SK-N-SH treated with all-trans-retinoic acid at 6 μM for 48 hours (cell line): ENCODE results near the gene RPAP3.

ENCODE experiments used
- BACH2 ChIP-seq: fragments of 250-450 bp; sonication (Bioruptor Pico); IDR thresholded peaks from 2 replicates; pipeline ENCODE4 v1.9.0; 2021; ENCODE audit warnings: mild to moderate bottlenecking, borderline replicate concordance
- ESRRG ChIP-seq: fragments of 250-450 bp; sonication (Bioruptor Pico); IDR thresholded peaks from 2 replicates; pipeline ENCODE4 v1.6.1; 2021; ENCODE audit warnings: mild to moderate bottlenecking
- ZC3H10 ChIP-seq: fragments of 250-450 bp; sonication (Bioruptor Pico); IDR thresholded peaks from 2 replicates; pipeline ENCODE4 v1.5.1; 2021; ENCODE audit warnings: mild to moderate bottlenecking, moderate library complexity
- ZFP30 ChIP-seq: fragments of 450-650 bp; formaldehyde crosslinking; IDR thresholded peaks from 2 replicates; pipeline ENCODE4 v1.5.0; 2022; ENCODE audit warnings: mild to moderate bottlenecking, moderate library complexity

DNA sequence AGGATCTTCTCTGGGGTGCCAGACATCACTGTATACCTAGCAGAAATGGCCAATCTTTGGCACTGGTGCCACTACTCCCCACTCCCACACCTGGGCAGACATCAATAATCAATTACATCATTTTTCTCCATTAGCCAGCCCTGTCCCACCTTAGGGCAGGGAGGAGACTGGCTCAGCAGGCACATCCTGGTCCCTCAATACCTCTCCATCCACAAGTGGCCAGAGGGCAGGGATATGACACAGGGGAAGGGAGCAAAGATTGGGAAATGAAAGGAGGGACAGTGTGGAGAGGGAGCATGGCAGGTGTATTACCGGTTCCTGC is 42.6 kb upstream of the RPAP3 start:
- TF ChIP-seq ZFP30 (no peak), ZC3H10 (CRISPR knock-in tag) (no peak), ESRRG (CRISPR knock-in tag) (no peak), BACH2 (CRISPR knock-in tag) (no peak)
